Measurements from ENCODE around the gene MTMR12.
"Not testable (repeated sequence)": the region's sequence is repeated elsewhere in the genome, so short reads cannot be mapped to it uniquely, and the experiment has no call there.

Gene MTMR12

GRCh38 chr5:32232441-32233219, 80.1 kb downstream of the MTMR12 start:
- DNase-seq = peak; percentile 14

- DNase-seq = no peak
Measured at GRCh38 chr5:32231929-32232328, 80.8 kb downstream of the MTMR12 start.

- DNase-seq = no peak
Measured at GRCh38 chr5:32231241-32231640, 81.5 kb downstream of the MTMR12 start.

GRCh38 chr5:32230356-32231099, 82.2 kb downstream of the MTMR12 start:
- no peak for DNase-seq

GRCh38 chr5:32229586-32229985, 83.2 kb downstream of the MTMR12 start:
- DNase-seq = no peak

- DNase-seq = no peak
Measured at GRCh38 chr5:32228816-32229215, 83.9 kb downstream of the MTMR12 start.

GRCh38 chr5:32225445-32225844, 87.3 kb downstream of the MTMR12 start:
- no peak for DNase-seq

GRCh38 chr5:32223972-32224609, 88.6 kb downstream of the MTMR12 start:
- peak; percentile 87 for DNase-seq

- no peak for DNase-seq
Measured at GRCh38 chr5:32222723-32223470, 89.8 kb downstream of the MTMR12 start.

GRCh38 chr5:32217886-32218396, 94.8 kb downstream of the MTMR12 start:
- DNase-seq = no peak

- not testable (repeated sequence) for DNase-seq
Measured at GRCh38 chr5:32214344-32214743, 98.4 kb downstream of the MTMR12 start.

- no peak for DNase-seq
Measured at GRCh38 chr5:32210151-32210550, 102.6 kb downstream of the MTMR12 start.

GRCh38 chr5:32208837-32209236, 103.9 kb downstream of the MTMR12 start:
- DNase-seq = not testable (repeated sequence)

GRCh38 chr5:32207355-32207634, 105.4 kb downstream of the MTMR12 start:
- no peak for DNase-seq

GRCh38 chr5:32206509-32207354, 106.0 kb downstream of the MTMR12 start:
- DNase-seq = no peak

- DNase-seq = no peak
Measured at GRCh38 chr5:32206053-32206452, 106.7 kb downstream of the MTMR12 start.

- no peak for DNase-seq
Measured at GRCh38 chr5:32202394-32202793, 110.3 kb downstream of the MTMR12 start.

- DNase-seq = peak; percentile 58
Measured at GRCh38 chr5:32201122-32201753, 111.5 kb downstream of the MTMR12 start.

GRCh38 chr5:32197032-32197431, 115.7 kb downstream of the MTMR12 start:
- DNase-seq = no peak

- no peak for DNase-seq
Measured at GRCh38 chr5:32195265-32195664, 117.5 kb downstream of the MTMR12 start.

GRCh38 chr5:32193591-32193990, 119.1 kb downstream of the MTMR12 start:
- no peak for DNase-seq

- no peak for DNase-seq
Measured at GRCh38 chr5:32190095-32190494, 122.6 kb downstream of the MTMR12 start.
